GM12801 (cell line): ENCODE data around the gene SLC6A1.

Source experiments
- CTCF ChIP-seq: IDR thresholded peaks from one replicate; pipeline ENCODE4 v1.5.1; 2011; ENCODE audit warnings: control low read depth; ENCODE audit not compliant: insufficient read length; ENCODE audit errors: extremely low read depth

Gene SLC6A1

GRCh38 chr3:10986592-10986991 lies 6.0 kb upstream of the SLC6A1 start:
- no peak for TF ChIP-seq CTCF

GRCh38 chr3:10988001-10988665 lies 4.4 kb upstream of the SLC6A1 start:
- no peak for TF ChIP-seq CTCF

DNA sequence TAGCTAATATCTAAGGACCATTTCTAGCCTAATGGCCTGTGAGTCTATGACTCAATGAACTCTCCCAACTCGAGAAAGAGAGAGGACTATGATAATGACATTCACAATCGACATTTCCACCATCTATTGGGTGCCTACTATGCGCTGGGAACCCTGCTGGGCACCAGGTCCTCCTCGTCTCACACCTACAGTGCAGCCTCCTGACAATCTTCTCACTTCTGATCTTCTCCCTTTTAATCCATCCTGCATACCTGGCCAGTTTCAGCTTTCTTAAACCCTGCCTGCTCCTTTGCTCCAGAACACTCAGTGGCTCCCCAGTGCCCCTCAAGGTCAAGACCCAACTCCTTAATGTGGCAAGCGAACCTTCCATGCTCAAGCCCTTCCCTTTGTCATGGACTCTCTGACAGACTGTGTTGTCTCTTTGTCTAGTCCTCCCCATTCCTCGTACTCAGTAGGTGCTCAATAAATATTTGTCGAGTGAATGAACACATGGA lies 3.5 kb upstream of the SLC6A1 start:
- no peak for TF ChIP-seq CTCF

DNA sequence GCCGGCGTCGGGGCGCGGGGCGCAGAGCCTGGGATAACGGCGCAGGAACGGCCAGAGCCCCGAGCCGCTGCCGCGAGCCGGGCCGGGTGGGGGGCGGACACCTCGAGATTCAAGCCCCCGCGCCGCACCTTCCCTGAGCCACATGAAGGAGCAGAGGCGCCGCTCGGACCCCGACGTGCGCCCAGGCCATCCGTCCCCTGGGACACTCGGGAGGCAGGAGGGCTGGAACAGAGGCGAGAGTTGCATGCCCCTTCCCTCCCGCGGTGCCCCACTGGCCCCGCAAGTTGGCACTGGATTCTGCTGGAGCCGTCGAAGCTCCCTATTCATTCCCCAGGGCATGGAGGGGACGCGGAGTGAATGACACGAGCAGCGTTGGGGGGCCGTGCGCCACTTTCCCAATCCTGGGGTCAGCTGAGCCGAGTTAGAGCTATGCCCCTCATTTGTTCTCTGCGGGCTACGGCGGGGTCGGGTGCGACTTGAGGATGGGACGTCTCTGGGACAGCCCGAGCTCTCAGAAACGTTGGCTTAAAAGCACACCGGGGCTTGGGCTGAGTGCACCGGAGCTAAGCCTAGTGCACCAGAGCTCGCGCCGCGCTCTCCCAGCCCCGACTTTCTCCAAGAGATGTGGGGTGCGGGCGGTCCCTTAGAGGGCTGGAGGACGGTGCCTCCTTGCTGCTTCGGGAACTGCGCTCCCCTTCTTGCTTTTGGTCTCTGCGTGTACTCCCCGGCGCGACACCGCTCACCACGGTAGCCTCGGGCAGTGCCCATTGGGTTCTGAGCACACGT lies 588 bp downstream of the SLC6A1 start:
- no peak for TF ChIP-seq CTCF

DNA sequence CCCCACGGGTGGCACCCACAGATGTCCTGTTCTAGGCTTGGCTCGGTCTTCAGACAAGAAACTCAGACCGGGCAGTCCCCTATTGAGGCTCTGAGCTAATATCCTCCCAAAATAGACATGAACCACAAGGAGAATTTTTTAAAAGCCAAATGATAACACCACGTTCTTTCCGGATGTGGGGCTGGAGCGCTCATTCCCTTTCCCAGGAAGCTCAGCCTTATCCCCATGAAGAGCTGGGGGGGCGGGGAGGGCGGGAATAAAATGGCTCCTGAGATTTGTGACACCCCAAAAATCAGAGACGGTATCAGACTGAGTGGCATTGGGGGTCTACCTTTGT lies 1.1 kb downstream of the SLC6A1 start:
- no peak for TF ChIP-seq CTCF

- TF ChIP-seq CTCF: no peak
These were observed 1.8 kb downstream of the SLC6A1 start for GRCh38 chr3:10994306-10994705.

DNA sequence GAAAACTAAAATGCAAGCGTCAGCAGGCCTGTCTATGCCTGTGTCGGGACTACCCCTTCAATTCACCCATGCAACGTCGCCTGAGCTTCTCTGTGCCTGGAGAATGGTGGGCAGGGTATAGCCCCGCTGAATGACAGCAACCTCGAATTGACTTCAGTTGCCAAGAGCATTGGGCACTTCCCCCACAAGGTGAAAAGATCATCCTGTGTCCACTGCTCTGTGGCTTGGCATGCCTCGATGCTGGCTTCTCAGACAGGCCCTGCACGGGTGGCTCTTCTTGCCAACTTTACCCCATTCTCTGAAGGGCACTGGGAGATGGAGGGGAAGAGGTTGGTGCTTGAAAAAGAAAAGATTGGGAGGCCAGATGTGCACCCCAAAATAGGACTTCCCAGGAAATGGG lies 3.3 kb downstream of the SLC6A1 start:
- TF ChIP-seq CTCF: no peak
